Measurements from ENCODE around the gene GPR132. TPM values are rescaled to one million over a fixed set of nuclear protein-coding genes. Genes with fewer than 3 reads are reported as not detected.

The GPR132 gene
- total RNA-seq, 1 experiment from 2014 or later, result 0.10 TPM

- intact Hi-C loops (cut with micrococcal nuclease), result no loop called here
- DNase-seq (ENCODE audit: low read depth, low spot score), result no peak
- H3K9me3 ChIP-seq (ENCODE audit: control insufficient read depth in 1 of 2, insufficient read depth in 1 of 2, low read depth in 1 of 2, low read length in 2 of 2), result no peaks in the 10 kb centered on the region
- H3K4me1 ChIP-seq (ENCODE audit: control insufficient read depth in 1 of 2, insufficient read depth in 2 of 2, low read length in 2 of 2), result peaks cover 0 to 37% of the 10 kb centered on the region in 2 experiments; a peak in 3 of 4 replicates
- H3K27me3 ChIP-seq (ENCODE audit: insufficient read depth, low read length), result no peaks in the 10 kb centered on the region
- no peaks in the 10 kb centered on the region for H3K36me3 ChIP-seq (ENCODE audit: control insufficient read depth in 1 of 2, insufficient read depth in 2 of 2, low read length in 2 of 2)
- no peaks in the 10 kb centered on the region for H3K9me2 ChIP-seq (ENCODE audit: insufficient read depth)
- POLR2A ChIA-PET, result no interaction called here
- no TSS peak for BruUV-seq (replicated peaks)
- no peaks in the 10 kb centered on the region for H3K79me2 ChIP-seq (ENCODE audit: insufficient read depth, low read length)
- no peak for ATAC-seq
- H3K27ac ChIP-seq (ENCODE audit: low read depth, low read length), result no peak overlapping the region
- CTCF ChIA-PET, result no interaction called here
- RAD21 ChIA-PET (ENCODE audit: low non-redundant PET in 1 of 2, low total read pairs in 2 of 2, uncharacterized antibody in 2 of 2, unreplicated experiment in 2 of 2), result no interaction called here
- no peak overlapping the region for H3K9ac ChIP-seq (ENCODE audit: low read length)
- no peak overlapping the region for H3K4me3 ChIP-seq (replicated peaks in 1 of 2; ENCODE audit: low read depth in 1 of 2, low read length in 2 of 2)
- no peak overlapping the region for H3K4me2 ChIP-seq (ENCODE audit: low read length)
- no peak overlapping the region for H2AFZ ChIP-seq (ENCODE audit: low read depth, low read length, poor library complexity, severe bottlenecking)
- no peaks in the 10 kb centered on the region for H4K20me1 ChIP-seq (ENCODE audit: insufficient read depth)
- TF ChIP-seq CTCF (IDR thresholded peaks at IDR 0.05 in 2 of 3, conservative IDR thresholded peaks at IDR 0.05 in 1 of 3; ENCODE audit: borderline replicate concordance in 1 of 3, insufficient read depth in 1 of 3, low read depth in 2 of 3, low read length in 2 of 3), result no peak
- no peak for TF ChIP-seq ATF3 (IDR thresholded peaks at IDR 0.05)
- TF ChIP-seq EZH2phosphoT487 (IDR thresholded peaks at IDR 0.05; ENCODE audit: borderline replicate concordance), result no peak
- no peak for TF ChIP-seq CEBPB (IDR thresholded peaks at IDR 0.05; ENCODE audit: low read depth)
- TF ChIP-seq MAX (IDR thresholded peaks at IDR 0.05), result no peak
- no peak for TF ChIP-seq YY1 (IDR thresholded peaks at IDR 0.05; ENCODE audit: extremely low read depth, insufficient replicate concordance, low read depth, low read length)
Observed at GRCh38 chr14:105068818-105069217, 3.6 kb upstream of the GPR132 start.

- no peak overlapping the region for H3K4me3 ChIP-seq (replicated peaks in 1 of 2; ENCODE audit: low read depth in 1 of 2, low read length in 2 of 2)
- RAD21 ChIA-PET (ENCODE audit: low non-redundant PET in 1 of 2, low total read pairs in 2 of 2, uncharacterized antibody in 2 of 2, unreplicated experiment in 2 of 2), result no interaction called here
- H3K9me2 ChIP-seq (ENCODE audit: insufficient read depth), result no peaks in the 10 kb centered on the region
- no peaks in the 10 kb centered on the region for H3K27me3 ChIP-seq (ENCODE audit: insufficient read depth, low read length)
- no peak overlapping the region for H3K4me2 ChIP-seq (ENCODE audit: low read length)
- no peaks in the 10 kb centered on the region for H3K9me3 ChIP-seq (ENCODE audit: control insufficient read depth in 1 of 2, insufficient read depth in 1 of 2, low read depth in 1 of 2, low read length in 2 of 2)
- CTCF ChIA-PET, result no interaction called here
- no peak for TF ChIP-seq CTCF (IDR thresholded peaks at IDR 0.05 in 2 of 3, conservative IDR thresholded peaks at IDR 0.05 in 1 of 3; ENCODE audit: borderline replicate concordance in 1 of 3, insufficient read depth in 1 of 3, low read depth in 2 of 3, low read length in 2 of 3)
- TF ChIP-seq YY1 (IDR thresholded peaks at IDR 0.05; ENCODE audit: extremely low read depth, insufficient replicate concordance, low read depth, low read length), result no peak
- TF ChIP-seq CBX3 (IDR thresholded peaks at IDR 0.05; ENCODE audit: low read depth), result no peak
- TF ChIP-seq RAD21 (IDR thresholded peaks at IDR 0.05; ENCODE audit: low read depth), result no peak
- no peak for TF ChIP-seq REST (IDR thresholded peaks at IDR 0.05; ENCODE audit: low read depth)
- TF ChIP-seq SRF (IDR thresholded peaks at IDR 0.05; ENCODE audit: low read depth), result no peak
- TF ChIP-seq SP1 (IDR thresholded peaks at IDR 0.05; ENCODE audit: low read depth), result no peak
- no peaks in the 10 kb centered on the region for H3K36me3 ChIP-seq (ENCODE audit: control insufficient read depth in 1 of 2, insufficient read depth in 2 of 2, low read length in 2 of 2)
- peaks cover 0 to 37% of the 10 kb centered on the region in 2 experiments; a peak in 3 of 4 replicates for H3K4me1 ChIP-seq (ENCODE audit: control insufficient read depth in 1 of 2, insufficient read depth in 2 of 2, low read length in 2 of 2)
- BruUV-seq (replicated peaks), result no TSS peak
- no peak for ATAC-seq
- H3K27ac ChIP-seq (ENCODE audit: low read depth, low read length), result no peak overlapping the region
- intact Hi-C loops (cut with micrococcal nuclease), result no loop called here
- no peak overlapping the region for H2AFZ ChIP-seq (ENCODE audit: low read depth, low read length, poor library complexity, severe bottlenecking)
- H3K79me2 ChIP-seq (ENCODE audit: insufficient read depth, low read length), result no peaks in the 10 kb centered on the region
- no peak for DNase-seq (ENCODE audit: low read depth, low spot score)
- no peak overlapping the region for H3K9ac ChIP-seq (ENCODE audit: low read length)
- POLR2A ChIA-PET, result no interaction called here
- H4K20me1 ChIP-seq (ENCODE audit: insufficient read depth), result no peaks in the 10 kb centered on the region
Observed at GRCh38 chr14:105067969-105068301, 2.7 kb upstream of the GPR132 start.
